Keratinocyte (primary cell): ENCODE data around the gene SREBF2. TPM values are rescaled to one million over a fixed set of nuclear protein-coding genes. Genes with fewer than 3 reads are reported as not detected.

Experiments
- DNase-seq: peaks from one replicate; pipeline ENCODE4 v3.0.0-alpha.2; 2011; ENCODE audit warnings: low read depth, missing footprints, low spot score
- FAIRE-seq: peaks from 2 replicates; lab custom pipeline; 2011; peaks lifted over from hg19 to GRCh38; lab: Jason Lieb, UNC
- H2AFZ ChIP-seq: 2 replicates; pipeline ENCODE4 v1.6.0; 2012; ENCODE audit warnings: low read length, control low read depth, inconsistent platforms; ENCODE audit not compliant: control insufficient read depth
- H3K27ac ChIP-seq: 2 replicates; pipeline ENCODE4 v1.5.1; 2011; ENCODE audit warnings: low read length; ENCODE audit not compliant: control insufficient read depth, insufficient read depth
- H3K27me3 ChIP-seq: 3 replicates; pipeline ENCODE4 v1.6.0; 2011; ENCODE audit warnings: low read length; ENCODE audit not compliant: control insufficient read depth, insufficient read depth; ENCODE audit errors: extremely low read depth
- H3K36me3 ChIP-seq, 2 experiments: 2 replicates in 1 of 2; 3 replicates in 1 of 2; pipeline ENCODE4 v1.5.1; 2011; ENCODE audit warnings: low read length in 2 of 2, mild to moderate bottlenecking in 1 of 2; ENCODE audit not compliant: control insufficient read depth in 2 of 2, insufficient read depth in 2 of 2; ENCODE audit errors: extremely low read depth in 1 of 2
- H3K4me1 ChIP-seq: 3 replicates; pipeline ENCODE4 v1.5.1; 2011; ENCODE audit warnings: low read length; ENCODE audit not compliant: control insufficient read depth, insufficient read depth; ENCODE audit errors: extremely low read depth
- H3K4me2 ChIP-seq: 3 replicates; pipeline ENCODE4 v1.6.0; 2011; ENCODE audit warnings: low read depth, low read length; ENCODE audit not compliant: control insufficient read depth, insufficient read depth; ENCODE audit errors: extremely low read depth
- H3K4me3 ChIP-seq, 3 experiments: fragments of 200-600 bp in 1 of 3; sonication (generic) in 1 of 3; 2 replicates in 2 of 3; 3 replicates in 1 of 3; pipeline ENCODE4 v1.5.1; 2011 to 2016; ENCODE audit warnings: low read length in 3 of 3, mild to moderate bottlenecking in 3 of 3, control low read depth in 2 of 3, inconsistent platforms in 1 of 3, low read depth in 1 of 3, mixed read lengths in 1 of 3, mixed run types in 1 of 3, moderate library complexity in 1 of 3; ENCODE audit not compliant: control insufficient read depth in 2 of 3, insufficient read depth in 2 of 3; ENCODE audit errors: extremely low read depth in 1 of 3
- H3K79me2 ChIP-seq: 2 replicates; pipeline ENCODE4 v1.6.0; 2012; ENCODE audit warnings: low read length; ENCODE audit not compliant: control insufficient read depth, insufficient read depth
- H3K9ac ChIP-seq: 3 replicates; pipeline ENCODE4 v1.6.0; 2011; ENCODE audit warnings: low read length; ENCODE audit not compliant: control insufficient read depth, insufficient read depth; ENCODE audit errors: extremely low read depth
- H3K9me1 ChIP-seq: 3 replicates; pipeline ENCODE4 v1.6.0; 2011; ENCODE audit warnings: low read length; ENCODE audit not compliant: control insufficient read depth, insufficient read depth; ENCODE audit errors: extremely low read depth
- H3K9me3 ChIP-seq: 2 replicates; pipeline ENCODE4 v1.5.1; 2012; ENCODE audit warnings: low read depth, low read length; ENCODE audit not compliant: control insufficient read depth
- H4K20me1 ChIP-seq: 3 replicates; pipeline ENCODE4 v1.6.0; 2011; ENCODE audit warnings: low read length; ENCODE audit not compliant: control insufficient read depth, insufficient read depth; ENCODE audit errors: extremely low read depth
- EZH2 ChIP-seq: IDR thresholded peaks from one replicate; pipeline ENCODE4 v1.6.1; 2012; ENCODE audit warnings: inconsistent platforms, mild to moderate bottlenecking, low read length, moderate library complexity
- dilution Hi-C: fragments of 300-500 bp; cut with MboI; formaldehyde crosslinking; loops from one replicate; pipeline ENCODE4 v1.7.0; 2020; ENCODE audit warnings: low sequenced_read_pairs; ENCODE audit not compliant: extremely low pct_ligation_motif_present
- polyA plus RNA-seq, 5 experiments: library from polyadenylated mRNA; depleted of rRNA in 3 of 5; stranded (reverse) in 3 of 5; stranded (forward) in 1 of 5; unstranded in 1 of 5; fragments of >200 nt; gene quantifications; 1 replicate in 1 of 5; 2 replicates in 3 of 5; 3 replicates in 1 of 5; pipeline versions ENCODE4 v1.2.1 to v1.2.3, GENCODE V29; 2011 to 2012; ENCODE audit warnings: missing spikeins in 2 of 5, low read depth in 1 of 5, low replicate concordance in 1 of 5
- TF ChIP-seq, protein P1 (sequence below), 3 experiments: IDR thresholded peaks in 1 of 3; conservative IDR thresholded peaks in 1 of 3; optimal IDR thresholded peaks in 1 of 3; 2 replicates in 2 of 3; 3 replicates in 1 of 3; pipeline versions ENCODE3 to v1.5.1; 2011; ENCODE audit warnings: low read length in 3 of 3, mild to moderate bottlenecking in 3 of 3, moderate library complexity in 2 of 3, control low read depth in 1 of 3, inconsistent platforms in 1 of 3; ENCODE audit not compliant: insufficient read depth in 2 of 3; ENCODE audit errors: extremely low read depth in 1 of 3

Gene SREBF2
- polyA plus RNA-seq, 1 donor (not counting 4 experiments of a cell fraction or from before 2014, with no cell fraction given), result 57.5 TPM

DNA sequence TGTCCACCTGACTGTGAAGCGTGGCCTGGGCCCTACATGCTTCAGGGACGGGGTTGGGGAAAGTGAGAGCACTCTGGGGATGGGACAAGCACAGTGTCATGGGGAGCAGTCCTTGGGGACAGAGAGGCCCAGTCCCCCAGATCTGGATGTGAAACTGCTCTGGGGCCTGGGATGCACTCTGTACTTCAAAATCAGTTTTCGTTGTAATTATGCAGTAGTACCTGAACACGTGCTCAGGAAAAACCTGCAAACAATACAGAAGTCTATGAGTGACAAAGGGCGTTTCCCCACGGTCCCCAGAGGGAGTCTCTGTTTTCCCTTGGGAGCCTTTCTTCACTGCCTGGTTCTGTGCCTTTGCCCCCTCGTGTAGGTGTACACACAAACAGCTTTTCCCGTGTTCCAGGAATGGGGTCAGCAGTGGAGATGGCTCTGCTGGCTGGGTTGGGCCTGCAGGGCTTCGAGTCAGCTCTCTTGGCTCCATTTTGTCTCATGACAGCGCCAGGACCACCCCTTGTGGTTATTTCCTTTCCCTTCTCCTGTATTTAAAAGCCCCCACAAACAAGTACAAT is 98.9 kb downstream of the SREBF2 start:
- no peaks in the 10 kb centered on the region for H3K36me3 ChIP-seq
- DNase-seq, result no peak
- dilution Hi-C loops, result no loop called here

DNA sequence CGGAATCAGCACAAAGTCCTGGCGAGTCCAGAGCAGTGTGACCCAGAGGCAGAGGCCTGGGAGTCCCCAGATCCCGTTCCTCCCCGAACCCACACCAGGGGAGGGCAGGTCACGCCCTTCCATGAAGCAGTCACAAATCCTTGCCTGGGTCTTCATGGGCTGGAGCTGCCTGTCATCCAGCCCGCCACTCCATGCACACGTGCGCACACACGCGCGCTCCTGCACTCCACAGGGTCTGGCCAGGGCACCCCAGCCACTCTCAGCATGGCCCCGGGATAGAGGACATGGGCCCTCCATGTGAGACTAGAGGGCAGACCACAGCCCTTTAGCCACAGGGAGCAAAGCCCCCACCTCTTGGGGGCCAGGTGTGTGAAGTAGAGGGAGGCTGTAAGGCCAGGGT is 99.4 kb downstream of the SREBF2 start:
- no peak overlapping the region for H3K4me3 ChIP-seq
- H4K20me1 ChIP-seq, result no peaks in the 10 kb centered on the region
- dilution Hi-C loops, result no loop called here
- H3K9ac ChIP-seq, result no peak overlapping the region
- no peaks in the 10 kb centered on the region for H3K79me2 ChIP-seq
- FAIRE-seq, result no peak
- no peak overlapping the region for H3K27ac ChIP-seq
- H3K9me1 ChIP-seq, result no peaks in the 10 kb centered on the region
- no peaks in the 10 kb centered on the region for H3K9me3 ChIP-seq
- no peak overlapping the region for H3K4me2 ChIP-seq
- no peak for TF ChIP-seq EZH2
- TF ChIP-seq, protein P1, sequence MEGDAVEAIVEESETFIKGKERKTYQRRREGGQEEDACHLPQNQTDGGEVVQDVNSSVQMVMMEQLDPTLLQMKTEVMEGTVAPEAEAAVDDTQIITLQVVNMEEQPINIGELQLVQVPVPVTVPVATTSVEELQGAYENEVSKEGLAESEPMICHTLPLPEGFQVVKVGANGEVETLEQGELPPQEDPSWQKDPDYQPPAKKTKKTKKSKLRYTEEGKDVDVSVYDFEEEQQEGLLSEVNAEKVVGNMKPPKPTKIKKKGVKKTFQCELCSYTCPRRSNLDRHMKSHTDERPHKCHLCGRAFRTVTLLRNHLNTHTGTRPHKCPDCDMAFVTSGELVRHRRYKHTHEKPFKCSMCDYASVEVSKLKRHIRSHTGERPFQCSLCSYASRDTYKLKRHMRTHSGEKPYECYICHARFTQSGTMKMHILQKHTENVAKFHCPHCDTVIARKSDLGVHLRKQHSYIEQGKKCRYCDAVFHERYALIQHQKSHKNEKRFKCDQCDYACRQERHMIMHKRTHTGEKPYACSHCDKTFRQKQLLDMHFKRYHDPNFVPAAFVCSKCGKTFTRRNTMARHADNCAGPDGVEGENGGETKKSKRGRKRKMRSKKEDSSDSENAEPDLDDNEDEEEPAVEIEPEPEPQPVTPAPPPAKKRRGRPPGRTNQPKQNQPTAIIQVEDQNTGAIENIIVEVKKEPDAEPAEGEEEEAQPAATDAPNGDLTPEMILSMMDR (optimal IDR thresholded peaks at IDR 0.05 in 1 of 3, IDR thresholded peaks at IDR 0.05 in 1 of 3, conservative IDR thresholded peaks at IDR 0.05 in 1 of 3; ENCODE audit: extremely low read depth in 1 of 3, insufficient read depth in 2 of 3, low read length in 3 of 3), result no peak
- no peak overlapping the region for H2AFZ ChIP-seq
- H3K27me3 ChIP-seq, result no peaks in the 10 kb centered on the region
- no peak for DNase-seq
- H3K4me1 ChIP-seq, result no peaks in the 10 kb centered on the region
- H3K36me3 ChIP-seq, result no peaks in the 10 kb centered on the region

More for the DNA sequence above, 98.9 kb downstream of the SREBF2 start:
- Histone ChIP-seq H3K4me1 (no peaks in the 10 kb centered on the region), H2AFZ (no peak overlapping the region), H3K27me3 (no peaks in the 10 kb centered on the region), H3K4me2 (no peak overlapping the region), H3K9ac (no peak overlapping the region), H3K27ac (no peak overlapping the region), H4K20me1 (no peaks in the 10 kb centered on the region), H3K79me2 (no peaks in the 10 kb centered on the region), H3K4me3 (no peak overlapping the region), H3K9me1 (no peaks in the 10 kb centered on the region), H3K9me3 (no peaks in the 10 kb centered on the region)
- no peak for FAIRE-seq
- TF ChIP-seq EZH2, result no peak
- TF ChIP-seq, protein P1 (optimal IDR thresholded peaks at IDR 0.05 in 1 of 3, IDR thresholded peaks at IDR 0.05 in 1 of 3, conservative IDR thresholded peaks at IDR 0.05 in 1 of 3; ENCODE audit: extremely low read depth in 1 of 3, insufficient read depth in 2 of 3, low read length in 3 of 3), result no peak
